B cell (primary cell): ENCODE results near the gene HES5.

ENCODE experiments used
- EZH2 ChIP-seq: IDR thresholded peaks from 2 replicates; pipeline ENCODE4 v1.6.1; 2012; ENCODE audit warnings: borderline replicate concordance, low read depth, mild to moderate bottlenecking, moderate library complexity, low read length; ENCODE audit not compliant: insufficient read depth, poor library complexity, severe bottlenecking
- TF ChIP-seq, protein P1 (sequence below): fragments of 200-600 bp; IDR thresholded peaks from one replicate; pipeline ENCODE4 v1.8.0; 2022; ENCODE audit warnings: antibody characterized with exemption, mild to moderate bottlenecking

GRCh38 chr1:2523891-2524609 lies 6.0 kb downstream of the HES5 start:
- TF ChIP-seq, protein P1, sequence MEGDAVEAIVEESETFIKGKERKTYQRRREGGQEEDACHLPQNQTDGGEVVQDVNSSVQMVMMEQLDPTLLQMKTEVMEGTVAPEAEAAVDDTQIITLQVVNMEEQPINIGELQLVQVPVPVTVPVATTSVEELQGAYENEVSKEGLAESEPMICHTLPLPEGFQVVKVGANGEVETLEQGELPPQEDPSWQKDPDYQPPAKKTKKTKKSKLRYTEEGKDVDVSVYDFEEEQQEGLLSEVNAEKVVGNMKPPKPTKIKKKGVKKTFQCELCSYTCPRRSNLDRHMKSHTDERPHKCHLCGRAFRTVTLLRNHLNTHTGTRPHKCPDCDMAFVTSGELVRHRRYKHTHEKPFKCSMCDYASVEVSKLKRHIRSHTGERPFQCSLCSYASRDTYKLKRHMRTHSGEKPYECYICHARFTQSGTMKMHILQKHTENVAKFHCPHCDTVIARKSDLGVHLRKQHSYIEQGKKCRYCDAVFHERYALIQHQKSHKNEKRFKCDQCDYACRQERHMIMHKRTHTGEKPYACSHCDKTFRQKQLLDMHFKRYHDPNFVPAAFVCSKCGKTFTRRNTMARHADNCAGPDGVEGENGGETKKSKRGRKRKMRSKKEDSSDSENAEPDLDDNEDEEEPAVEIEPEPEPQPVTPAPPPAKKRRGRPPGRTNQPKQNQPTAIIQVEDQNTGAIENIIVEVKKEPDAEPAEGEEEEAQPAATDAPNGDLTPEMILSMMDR: no peak
- no peak for TF ChIP-seq EZH2
